IMR-90 (cell line): ENCODE data around the gene SYTL2. TPM values are rescaled to one million over a fixed set of nuclear protein-coding genes. Genes with fewer than 3 reads are reported as not detected.

Source experiments
- ATAC-seq: fragments of 200-7000 bp; cut with Tn5 transposase; 2 replicates; pipeline ENCODE4 v1.9.1; 2020; ENCODE audit warnings: low read depth, mild to moderate bottlenecking, moderate library complexity
- BruUV-seq: library from RNA; stranded (reverse); fragments of 400-500 nt; replicated peaks from 2 replicates; lab custom pipeline; 2021; lab: Mats Ljungman, UMichigan
- CTCF ChIA-PET: fragments of 300-600 bp; formaldehyde crosslinking; extraction: SDS; loops from one replicate; lab custom pipeline; 2021; ENCODE audit warnings: antibody characterized with exemption; lab: Yijun Ruan, JAX
- POLR2A ChIA-PET: fragments of 300-600 bp; sonication (Branson Sonifier 250); formaldehyde crosslinking; loops from one replicate; lab custom pipeline; 2022; ENCODE audit warnings: antibody characterized with exemption; ENCODE audit not compliant: unreplicated experiment; lab: Charles Lee
- DNase-seq: peaks from one replicate; pipeline ENCODE4 v3.0.0; 2013
- H2AFZ ChIP-seq: replicated peaks from 2 replicates; pipeline ENCODE3; 2013; ENCODE audit warnings: low read length, mild to moderate bottlenecking; ENCODE audit not compliant: poor library complexity
- H2AK5ac ChIP-seq: 2 replicates; pipeline ENCODE4 v1.6.1; 2013; ENCODE audit warnings: low read depth, low read length, inconsistent platforms
- H2AK9ac ChIP-seq: replicated peaks from 2 replicates; pipeline ENCODE3; 2013; ENCODE audit warnings: mild to moderate bottlenecking, low read depth, low read length, moderate library complexity; ENCODE audit not compliant: poor library complexity
- H2BK120ac ChIP-seq: 2 replicates; pipeline ENCODE4 v1.6.1; 2013; ENCODE audit warnings: low read depth, low read length, inconsistent platforms
- H2BK15ac ChIP-seq: 3 replicates; pipeline ENCODE4 v1.6.1; 2013; ENCODE audit warnings: low read depth, low read length, inconsistent platforms
- H2BK20ac ChIP-seq: 2 replicates; pipeline ENCODE4 v1.6.1; 2013; ENCODE audit warnings: low read depth, mild to moderate bottlenecking, inconsistent platforms, low read length, moderate library complexity
- H2BK5ac ChIP-seq: 2 replicates; pipeline ENCODE4 v1.6.1; 2013; ENCODE audit warnings: mild to moderate bottlenecking, low read depth, low read length, inconsistent platforms; ENCODE audit not compliant: poor library complexity, severe bottlenecking
- H3K14ac ChIP-seq: replicated peaks from 2 replicates; pipeline ENCODE4 v1.6.1; 2013; ENCODE audit warnings: low read depth, low read length, inconsistent platforms
- H3K18ac ChIP-seq: 2 replicates; pipeline ENCODE4 v1.6.1; 2013; ENCODE audit warnings: low read depth, low read length, control low read depth
- H3K23ac ChIP-seq: 2 replicates; pipeline ENCODE4 v1.6.1; 2013; ENCODE audit warnings: low read depth, low read length, inconsistent platforms
- H3K27ac ChIP-seq: 2 replicates; pipeline ENCODE4 v1.5.1; 2013; ENCODE audit warnings: mild to moderate bottlenecking, control low read depth, low read length; ENCODE audit not compliant: insufficient read depth
- H3K27me3 ChIP-seq: 2 replicates; pipeline ENCODE4 v1.6.1; 2013; ENCODE audit warnings: low read length; ENCODE audit not compliant: control insufficient read depth, insufficient read depth
- H3K36me3 ChIP-seq: 2 replicates; pipeline ENCODE4 v1.6.1; 2013; ENCODE audit warnings: low read length, mixed read lengths; ENCODE audit not compliant: control insufficient read depth, insufficient read depth
- H3K4ac ChIP-seq: 2 replicates; pipeline ENCODE4 v1.6.1; 2013; ENCODE audit warnings: low read depth, low read length, inconsistent platforms
- H3K4me1 ChIP-seq: 2 replicates; pipeline ENCODE4 v1.6.1; 2013; ENCODE audit warnings: low read length, mixed read lengths; ENCODE audit not compliant: control insufficient read depth, insufficient read depth
- H3K4me2 ChIP-seq: 2 replicates; pipeline ENCODE4 v1.6.1; 2013; ENCODE audit warnings: low read depth, mild to moderate bottlenecking, control low read depth, low read length, moderate library complexity
- H3K4me3 ChIP-seq: 2 replicates; pipeline ENCODE4 v1.5.1; 2013; ENCODE audit warnings: low read depth, mild to moderate bottlenecking, control low read depth, low read length, moderate library complexity; ENCODE audit not compliant: insufficient read depth
- H3K56ac ChIP-seq: 2 replicates; pipeline ENCODE4 v1.6.1; 2013; ENCODE audit warnings: low read length, inconsistent platforms; ENCODE audit not compliant: insufficient read depth; ENCODE audit errors: extremely low read depth
- H3K79me1 ChIP-seq, 2 experiments: 2 replicates each; pipeline ENCODE4 v1.6.1; 2013; ENCODE audit warnings: low read length in 2 of 2, inconsistent platforms in 1 of 2, low read depth in 1 of 2
- H3K9ac ChIP-seq: 2 replicates; pipeline ENCODE4 v1.6.1; 2013; ENCODE audit warnings: low read depth, low read length, control low read depth
- H3K9me1 ChIP-seq: 2 replicates; pipeline ENCODE4 v1.6.1; 2013; ENCODE audit warnings: low read length, inconsistent platforms; ENCODE audit not compliant: insufficient read depth
- H3K9me3 ChIP-seq: 2 replicates; pipeline ENCODE4 v1.6.1; 2013; ENCODE audit warnings: low read length; ENCODE audit not compliant: control insufficient read depth, insufficient read depth
- H4K20me1 ChIP-seq: 2 replicates; pipeline ENCODE4 v1.6.1; 2013; ENCODE audit warnings: low read length, inconsistent platforms; ENCODE audit not compliant: insufficient read depth
- H4K5ac ChIP-seq: 2 replicates; pipeline ENCODE4 v1.6.1; 2013; ENCODE audit warnings: mild to moderate bottlenecking, low read depth, low read length, control low read depth
- H4K8ac ChIP-seq, 2 experiments: 2 replicates each; pipeline ENCODE4 v1.6.1; 2013; ENCODE audit warnings: low read depth in 2 of 2, low read length in 2 of 2, control low read depth in 1 of 2, inconsistent platforms in 1 of 2
- H4K91ac ChIP-seq: 2 replicates; pipeline ENCODE4 v1.6.1; 2013; ENCODE audit warnings: low read depth, low read length, inconsistent platforms; ENCODE audit not compliant: insufficient read depth
- BHLHE40 ChIP-seq: fragments of 150-350 bp; IDR thresholded peaks from 2 replicates; pipeline ENCODE4 v1.6.1; 2016; ENCODE audit warnings: mild to moderate bottlenecking, low read depth, low read length
- RAD21 ChIP-seq: IDR thresholded peaks from 2 replicates; pipeline ENCODE4 v1.6.1; 2012; ENCODE audit warnings: low read length, improper control_type of control experiment
- RCOR1 ChIP-seq: IDR thresholded peaks from 2 replicates; pipeline ENCODE4 v1.6.1; 2012; ENCODE audit warnings: mild to moderate bottlenecking, low read length, improper control_type of control experiment; ENCODE audit not compliant: insufficient replicate concordance
- RFX5 ChIP-seq: IDR thresholded peaks from 2 replicates; pipeline ENCODE4 v1.8.0; 2012; ENCODE audit warnings: low read depth, mild to moderate bottlenecking, low read length, moderate library complexity
- SMC3 ChIP-seq: fragments of 150-350 bp; IDR thresholded peaks from 2 replicates; pipeline ENCODE4 v1.6.1; 2016; ENCODE audit warnings: low read depth, mild to moderate bottlenecking, antibody characterized with exemption, low read length, moderate library complexity
- WGBS, 2 experiments: methylation state at CpG; one replicate each; pipeline versions ENCODE4 v1.1.5 to v1.1.7; 2013; ENCODE audit warnings: missing lambda C conversion rate in 2 of 2; ENCODE audit not compliant: insufficient read length in 1 of 2; ENCODE audit errors: extremely low coverage in 2 of 2; 5-methylcytosine and 5-hydroxymethylcytosine counted together
- dilution Hi-C: fragments of 300-500 bp; cut with HindIII; formaldehyde crosslinking; loops from one replicate; pipeline ENCODE4 v1.14.3; 2018; ENCODE audit warnings: low sequenced_read_pairs; ENCODE audit not compliant: unreplicated experiment
- in situ Hi-C: fragments of 300-500 bp; cut with MboI; formaldehyde crosslinking; loops from 3 replicates; pipeline ENCODE4 v1.14.3; 2019; ENCODE audit warnings: low sequenced_read_pairs, inconsistent platforms, mixed read lengths
- intact Hi-C: fragments of 100-400 bp; cut with micrococcal nuclease; formaldehyde crosslinking; loops from 2 replicates; pipeline ENCODE4 v1.10.0; 2022
- polyA plus RNA-seq, 3 experiments: library from polyadenylated mRNA; depleted of rRNA; stranded (reverse); fragments of >200 nt; gene quantifications; 2 replicates each; pipeline ENCODE4 v1.2.3, GENCODE V29; 2012; ENCODE audit warnings: low replicate concordance in 1 of 3
- total RNA-seq: library from RNA; depleted of rRNA; stranded (reverse); fragments of >200 nt; gene quantifications from 2 replicates; pipeline ENCODE4 v1.2.3, GENCODE V29; 2012
- TF ChIP-seq, protein P1 (sequence below): conservative IDR thresholded peaks from 2 replicates; pipeline ENCODE4 v1.5.1; 2012; ENCODE audit warnings: mild to moderate bottlenecking, low read depth, low read length, improper control_type of control experiment

The SYTL2 gene
- total and polyA plus RNA-seq, 2 of the 4 experiments (the other 2 are of a cell fraction): 45.2 to 70.0 TPM

DNA sequence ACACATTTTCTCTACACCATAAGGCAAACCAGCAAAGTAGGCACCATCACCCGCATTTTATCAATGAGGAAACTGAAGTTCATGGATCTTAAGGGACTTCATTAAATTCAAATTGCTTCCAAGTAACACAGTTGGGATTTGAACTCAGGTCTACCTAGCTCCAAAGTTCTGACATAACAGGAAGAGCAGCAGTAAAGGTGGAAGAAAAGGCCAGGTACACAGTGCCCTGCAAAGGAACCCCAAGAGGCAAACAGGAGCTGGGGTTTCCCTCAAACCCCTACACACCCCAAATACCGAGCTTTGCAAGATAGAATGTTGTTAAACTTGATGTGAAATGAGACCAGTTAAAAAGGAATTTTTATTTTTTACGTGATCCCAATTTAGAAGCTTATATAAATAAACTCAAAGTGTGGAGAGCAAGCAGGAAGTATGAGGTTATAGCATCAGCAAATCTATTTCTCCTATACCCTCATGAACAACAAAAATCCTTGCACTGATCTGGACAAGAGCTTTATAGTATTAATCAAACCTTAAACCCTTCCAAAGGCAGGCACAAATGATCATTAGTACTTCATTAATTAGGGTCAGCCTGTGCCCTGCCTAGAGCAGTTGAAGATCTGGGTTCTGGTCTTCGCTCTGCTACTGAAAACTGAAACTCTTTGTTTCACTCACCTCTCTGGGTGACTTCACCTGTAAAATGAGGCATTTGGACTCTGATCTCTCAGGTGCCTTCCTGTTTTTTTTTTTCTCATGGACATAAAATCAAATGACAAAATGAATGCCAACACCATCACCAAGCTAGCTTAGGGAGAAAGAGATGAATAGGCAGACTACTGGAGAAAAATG is 36.5 kb downstream of the SYTL2 start:
- dilution Hi-C loops (no loop called here), intact Hi-C loops (no loop called here), in situ Hi-C loops (no loop called here)
- H2BK15ac ChIP-seq: peak overlapping the region; percentile 82; the same call in 2 of the 3 replicates
- no TSS peak for BruUV-seq
- H4K8ac ChIP-seq: peak overlapping the region; percentile 52 to 69; a peak in 3 of 4 replicates
- peaks cover 5% of the 10 kb centered on the region; the same call in 1 of the 2 replicates for H3K9me3 ChIP-seq
- H2AFZ ChIP-seq: no peak overlapping the region
- H2BK20ac ChIP-seq: peak overlapping the region; percentile 96
- H4K91ac ChIP-seq: peak overlapping the region; percentile 67
- H3K27me3 ChIP-seq: no peaks in the 10 kb centered on the region
- peak overlapping the region; percentile 73 for H3K4ac ChIP-seq
- H2AK5ac ChIP-seq: peak overlapping the region; percentile 79; the same call in 1 of the 2 replicates
- H3K4me1 ChIP-seq: peaks cover 16% of the 10 kb centered on the region
- H3K18ac ChIP-seq: peak overlapping the region; percentile 83
- TF ChIP-seq RFX5: no peak
- TF ChIP-seq RAD21: no peak
- no peak for TF ChIP-seq BHLHE40
- TF ChIP-seq, protein P1, sequence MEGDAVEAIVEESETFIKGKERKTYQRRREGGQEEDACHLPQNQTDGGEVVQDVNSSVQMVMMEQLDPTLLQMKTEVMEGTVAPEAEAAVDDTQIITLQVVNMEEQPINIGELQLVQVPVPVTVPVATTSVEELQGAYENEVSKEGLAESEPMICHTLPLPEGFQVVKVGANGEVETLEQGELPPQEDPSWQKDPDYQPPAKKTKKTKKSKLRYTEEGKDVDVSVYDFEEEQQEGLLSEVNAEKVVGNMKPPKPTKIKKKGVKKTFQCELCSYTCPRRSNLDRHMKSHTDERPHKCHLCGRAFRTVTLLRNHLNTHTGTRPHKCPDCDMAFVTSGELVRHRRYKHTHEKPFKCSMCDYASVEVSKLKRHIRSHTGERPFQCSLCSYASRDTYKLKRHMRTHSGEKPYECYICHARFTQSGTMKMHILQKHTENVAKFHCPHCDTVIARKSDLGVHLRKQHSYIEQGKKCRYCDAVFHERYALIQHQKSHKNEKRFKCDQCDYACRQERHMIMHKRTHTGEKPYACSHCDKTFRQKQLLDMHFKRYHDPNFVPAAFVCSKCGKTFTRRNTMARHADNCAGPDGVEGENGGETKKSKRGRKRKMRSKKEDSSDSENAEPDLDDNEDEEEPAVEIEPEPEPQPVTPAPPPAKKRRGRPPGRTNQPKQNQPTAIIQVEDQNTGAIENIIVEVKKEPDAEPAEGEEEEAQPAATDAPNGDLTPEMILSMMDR: no peak
- no peak for TF ChIP-seq RCOR1
- TF ChIP-seq SMC3: no peak
- peaks cover 20 to 28% of the 10 kb centered on the region in 2 experiments for H3K79me1 ChIP-seq
- H3K4me2 ChIP-seq: peak overlapping the region; percentile 65; the same call in 1 of the 2 replicates
- H3K56ac ChIP-seq: peak overlapping the region; percentile 14; the same call in 1 of the 2 replicates
- CTCF ChIA-PET: interaction anchor here (0.7 to 1.4 kb wide), 2 partner anchors 35 to 38 kb away, joined by 3 read pairs; no protein-coding TSS in a partner anchor
- H2BK5ac ChIP-seq: peak overlapping the region; percentile 63
- H3K4me3 ChIP-seq: no peak overlapping the region
- H3K9ac ChIP-seq: peak overlapping the region; percentile 39; the same call in 1 of the 2 replicates
- peak overlapping the region; percentile 48; the same call in 1 of the 2 replicates for H3K27ac ChIP-seq
- DNase-seq: no peak
- POLR2A ChIA-PET: interaction anchor here (0.7 kb wide), 1 partner anchor 66 kb away, joined by 3 read pairs; no protein-coding TSS in a partner anchor
- H3K14ac ChIP-seq: peak overlapping the region; percentile 82
- H4K20me1 ChIP-seq: no peaks in the 10 kb centered on the region
- peak overlapping the region; percentile 96 for H2BK120ac ChIP-seq
- H3K9me1 ChIP-seq: peaks cover 13% of the 10 kb centered on the region; the same call in 1 of the 2 replicates
- peaks cover 2% of the 10 kb centered on the region; the same call in 1 of the 2 replicates for H3K36me3 ChIP-seq
- ATAC-seq: peak; percentile 50
- WGBS, 2 experiments: no CpG with 5 or more reads among the region's 4 CpGs
- H2AK9ac ChIP-seq: no peak overlapping the region
- peak overlapping the region; percentile 62; the same call in 1 of the 2 replicates for H3K23ac ChIP-seq
- peak overlapping the region; percentile 96 for H4K5ac ChIP-seq
